H1 (cell line): ENCODE data around the gene PPP2R2C. TPM values are rescaled to one million over a fixed set of nuclear protein-coding genes. Genes with fewer than 3 reads are reported as not detected.

Experiments used
- CTCF ChIA-PET: fragments of 300-600 bp; sonication (Branson Sonifier 250); formaldehyde crosslinking; loops from one replicate; lab custom pipeline; 2021; ENCODE audit not compliant: partially characterized antibody; lab: Charles Lee
- POLR2A ChIA-PET: fragments of 300-600 bp; sonication (Branson Sonifier 250); formaldehyde crosslinking; loops from one replicate; lab custom pipeline; 2021; ENCODE audit warnings: inconsistent platforms; ENCODE audit not compliant: partially characterized antibody; lab: Charles Lee
- DNase-seq, 2 experiments: peaks; one replicate each; pipeline versions ENCODE4 v3.0.0 to v3.0.0-alpha.2; 2010 to 2022; ENCODE audit warnings: low spot score in 2 of 2, low read depth in 1 of 2, mixed read lengths in 1 of 2
- FAIRE-seq: peaks from 2 replicates; lab custom pipeline; 2011; peaks lifted over from hg19 to GRCh38; lab: Jason Lieb, UNC
- H2AFZ ChIP-seq: 2 replicates; pipeline ENCODE4 v1.8.1; 2012; ENCODE audit warnings: low read length, inconsistent platforms
- H2AK5ac ChIP-seq: 2 replicates; pipeline ENCODE4 v1.6.1; 2013; ENCODE audit warnings: low read depth, low read length
- H2BK120ac ChIP-seq: replicated peaks from 2 replicates; pipeline ENCODE3; 2013; ENCODE audit warnings: low read depth, low read length, inconsistent platforms
- H2BK12ac ChIP-seq: 2 replicates; pipeline ENCODE4 v1.6.1; 2013; ENCODE audit warnings: low read depth, low read length
- H2BK15ac ChIP-seq: 2 replicates; pipeline ENCODE4 v1.6.1; 2013; ENCODE audit warnings: low read length
- H2BK20ac ChIP-seq: 2 replicates; pipeline ENCODE4 v1.6.1; 2013; ENCODE audit warnings: low read length
- H2BK5ac ChIP-seq: 2 replicates; pipeline ENCODE4 v1.6.1; 2013; ENCODE audit warnings: low read depth, low read length
- H3K14ac ChIP-seq: 2 replicates; pipeline ENCODE4 v1.6.1; 2013; ENCODE audit warnings: inconsistent platforms; ENCODE audit not compliant: insufficient read length
- H3K18ac ChIP-seq: 2 replicates; pipeline ENCODE4 v1.6.1; 2013; ENCODE audit warnings: low read length; ENCODE audit errors: extremely low read depth
- H3K23ac ChIP-seq: 2 replicates; pipeline ENCODE4 v1.6.1; 2013; ENCODE audit warnings: inconsistent platforms; ENCODE audit not compliant: insufficient read length
- H3K23me2 ChIP-seq: 2 replicates; pipeline ENCODE4 v1.6.1; 2013; ENCODE audit warnings: low read depth, low read length
- H3K27ac ChIP-seq: 2 replicates; pipeline ENCODE4 v1.6.1; 2011; ENCODE audit warnings: low read depth, low read length, inconsistent platforms
- H3K27me3 ChIP-seq, 4 experiments: replicated peaks in 1 of 4; 1 replicate in 1 of 4; 2 replicates in 3 of 4; pipeline versions ENCODE4 v1.6.1 to v1.8.1; 2011 to 2013; ENCODE audit warnings: low read length in 3 of 4, mild to moderate bottlenecking in 3 of 4, inconsistent platforms in 2 of 4, mixed read lengths in 2 of 4, moderate library complexity in 1 of 4; ENCODE audit not compliant: control insufficient read depth in 3 of 4, insufficient read depth in 3 of 4; ENCODE audit errors: extremely low read depth in 1 of 4
- H3K36me3 ChIP-seq, 4 experiments: 2 replicates each; pipeline versions ENCODE4 v1.6.1 to v1.8.1; 2011 to 2013; ENCODE audit warnings: mild to moderate bottlenecking in 4 of 4, low read length in 3 of 4, moderate library complexity in 2 of 4, control low read depth in 1 of 4, inconsistent platforms in 1 of 4; ENCODE audit not compliant: insufficient read depth in 4 of 4, control insufficient read depth in 2 of 4
- H3K4ac ChIP-seq: replicated peaks from 2 replicates; pipeline ENCODE3; 2013; ENCODE audit warnings: low read length, low read depth, mixed read lengths, inconsistent platforms; ENCODE audit not compliant: insufficient read length
- H3K4me1 ChIP-seq, 4 experiments: replicated peaks in 1 of 4; 1 replicate in 1 of 4; 2 replicates in 3 of 4; pipeline versions ENCODE4 v1.6.1 to v1.8.1; 2011 to 2013; ENCODE audit warnings: low read length in 3 of 4, inconsistent platforms in 2 of 4, mixed read lengths in 1 of 4; ENCODE audit not compliant: insufficient read depth in 4 of 4, control insufficient read depth in 3 of 4
- H3K4me2 ChIP-seq, 2 experiments: 2 replicates each; pipeline versions ENCODE4 v1.6.1 to v1.8.1; 2011 to 2013; ENCODE audit warnings: low read depth in 2 of 2, low read length in 2 of 2, control low read depth in 1 of 2, inconsistent platforms in 1 of 2, mild to moderate bottlenecking in 1 of 2; ENCODE audit not compliant: insufficient read depth in 1 of 2
- H3K4me3 ChIP-seq, 4 experiments: fragments of 200-600, 300-600 bp in 1 of 4; sonication (generic), shearing (Covaris generic), sonication (Bioruptor Twin) in 1 of 4; 2 replicates each; pipeline versions ENCODE4 v1.5.1 to v1.8.1; 2011 to 2016; ENCODE audit warnings: low read length in 4 of 4, low read depth in 3 of 4, control low read depth in 2 of 4, inconsistent platforms in 2 of 4, mild to moderate bottlenecking in 2 of 4, mixed read lengths in 1 of 4, moderate library complexity in 1 of 4; ENCODE audit not compliant: insufficient read depth in 2 of 4; ENCODE audit errors: extremely low read depth in 1 of 4
- H3K56ac ChIP-seq: replicated peaks from 2 replicates; pipeline ENCODE3; 2013; ENCODE audit warnings: low read depth, mild to moderate bottlenecking, mixed read lengths, low read length, inconsistent platforms; ENCODE audit not compliant: insufficient read length
- H3K79me1 ChIP-seq: 2 replicates; pipeline ENCODE4 v1.6.1; 2013; ENCODE audit warnings: low read depth, low read length, control low read depth
- H3K79me2 ChIP-seq, 2 experiments: 2 replicates each; pipeline versions ENCODE4 v1.6.1 to v1.8.1; 2012 to 2013; ENCODE audit warnings: low read length in 2 of 2, mild to moderate bottlenecking in 2 of 2, inconsistent platforms in 1 of 2; ENCODE audit not compliant: insufficient read depth in 2 of 2, control insufficient read depth in 1 of 2
- H3K9ac ChIP-seq, 4 experiments: replicated peaks in 1 of 4; 1 replicate in 1 of 4; 2 replicates in 3 of 4; pipeline versions ENCODE4 v1.6.1 to v1.8.1; 2011 to 2013; ENCODE audit warnings: low read depth in 3 of 4, low read length in 3 of 4, control low read depth in 2 of 4, mild to moderate bottlenecking in 2 of 4, moderate library complexity in 2 of 4, inconsistent platforms in 1 of 4; ENCODE audit errors: extremely low read depth in 1 of 4
- H3K9me3 ChIP-seq, 2 experiments: 2 replicates each; pipeline versions ENCODE4 v1.6.1 to v1.8.1; 2012 to 2013; ENCODE audit warnings: mild to moderate bottlenecking in 2 of 2, moderate library complexity in 2 of 2, control low read depth in 1 of 2, inconsistent platforms in 1 of 2, low read depth in 1 of 2, low read length in 1 of 2, mixed read lengths in 1 of 2; ENCODE audit not compliant: insufficient read depth in 2 of 2
- H4K20me1 ChIP-seq, 2 experiments: replicated peaks in 1 of 2; 2 replicates each; pipeline versions ENCODE3 to v1.8.1; 2011 to 2013; ENCODE audit warnings: inconsistent platforms in 2 of 2, low read length in 2 of 2, mild to moderate bottlenecking in 1 of 2; ENCODE audit not compliant: insufficient read depth in 2 of 2, control insufficient read depth in 1 of 2
- H4K5ac ChIP-seq: 2 replicates; pipeline ENCODE4 v1.6.1; 2013; ENCODE audit warnings: low read length, low read depth, mixed read lengths, inconsistent platforms; ENCODE audit not compliant: insufficient read length
- H4K8ac ChIP-seq: 2 replicates; pipeline ENCODE4 v1.8.0; 2013; ENCODE audit warnings: mild to moderate bottlenecking, moderate library complexity, low read length, inconsistent platforms; ENCODE audit not compliant: insufficient read depth; ENCODE audit errors: extremely low read depth
- H4K91ac ChIP-seq: replicated peaks from 2 replicates; pipeline ENCODE3; 2013; ENCODE audit warnings: low read length, mixed read lengths, inconsistent platforms; ENCODE audit not compliant: insufficient read length
- NRF1 ChIP-seq: IDR thresholded peaks from 2 replicates; pipeline ENCODE4 v1.6.1; 2011; ENCODE audit warnings: mild to moderate bottlenecking, low read depth, low read length, improper control_type of control experiment
- SUZ12 ChIP-seq: fragments of 200-600 bp; sonication (generic); IDR thresholded peaks from 2 replicates; pipeline ENCODE4 v1.6.1; 2012; ENCODE audit warnings: mild to moderate bottlenecking, inconsistent platforms, low read length, moderate library complexity, mixed read lengths
- WGBS, 2 experiments: shearing (Covaris generic) in 1 of 2; methylation state at CpG; one replicate each; pipeline versions ENCODE4 v1.1.6 to v1.1.7; 2013 to 2015; ENCODE audit warnings: low lambda C conversion rate in 2 of 2, mixed read lengths in 2 of 2, inconsistent platforms in 1 of 2, low coverage in 1 of 2, missing lambda C conversion rate in 1 of 2; ENCODE audit not compliant: insufficient replicate concordance in 2 of 2, insufficient coverage in 1 of 2, insufficient read length in 1 of 2; ENCODE audit errors: extremely low coverage in 1 of 2, missing lambda C conversion rate in 1 of 2; 5-methylcytosine and 5-hydroxymethylcytosine counted together
- polyA plus RNA-seq, 7 experiments: library from polyadenylated mRNA; depleted of rRNA in 3 of 7; stranded (reverse) in 5 of 7; unstranded in 2 of 7; fragments of >200 nt in 5 of 7; fragments of 200-250 nt in 2 of 7; gene quantifications; 1 replicate in 5 of 7; 2 replicates in 1 of 7; 4 replicates in 1 of 7; pipeline versions ENCODE4 v1.2.1 to v1.2.3, GENCODE V29; 2011 to 2013; ENCODE audit warnings: missing spikeins in 2 of 7, mixed read lengths in 2 of 7
- total RNA-seq: library from RNA; stranded (reverse); fragmentation: NEBNext Ultra II Directional; extraction: Animal tissue kit (Norgen Biotek cat#: 25700); gene quantifications from 2 replicates; pipeline ENCODE4 v1.2.1, GENCODE V29; 2021

Gene PPP2R2C
- total and polyA plus RNA-seq, 2 of the 8 experiments (the other 6 are each of a cell fraction or from before 2014, with no cell fraction given) = 6.4 TPM

GRCh38 chr4:6473264-6474052, 1.0 kb upstream of the PPP2R2C start:
- Histone ChIP-seq H3K14ac (no peak overlapping the region), H4K8ac (no peak overlapping the region), H4K5ac (no peak overlapping the region), H3K4me2 (peak overlapping the region in 1 of 2 experiments; percentile 43; a peak in 1 of 4 replicates), H4K20me1 (peaks cover 1 to 3% of the 10 kb centered on the region in 2 experiments)
- no peak for FAIRE-seq
- 0 out of 2 replicates have a peak, but pooled peaks have one; percentile 15 for TF ChIP-seq SUZ12
- no peak for TF ChIP-seq NRF1
- TF ChIP-seq, all 59 proteins: peak for 1
- Histone ChIP-seq H3K79me2 (no peaks in the 10 kb centered on the region), H2BK120ac (no peak overlapping the region), H2BK12ac (no peak overlapping the region), H3K18ac (no peak overlapping the region; the same call in 1 of the 2 replicates), H3K9ac (no peak overlapping the region), H3K79me1 (no peaks in the 10 kb centered on the region; the same call in 1 of the 2 replicates), H3K4me1 (peaks cover 0 to 16% (median 12%) of the 10 kb centered on the region in 4 experiments; a peak in 6 of 7 replicates), H3K56ac (no peak overlapping the region), H3K4ac (no peak overlapping the region), H2AK5ac (peak overlapping the region; percentile 75; the same call in 1 of the 2 replicates), H3K36me3 (no peaks in the 10 kb centered on the region), H3K27ac (no peak overlapping the region), H2BK20ac (no peak overlapping the region; the same call in 1 of the 2 replicates), H3K27me3 (peaks cover 20 to 50% (median 40%) of the 10 kb centered on the region in 4 experiments), H3K23me2 (peaks cover 12% of the 10 kb centered on the region; the same call in 1 of the 2 replicates), H3K9me3 (no peaks in the 10 kb centered on the region), H2BK5ac (no peak overlapping the region; the same call in 1 of the 2 replicates), H3K4me3 (peak overlapping the region in 1 of 4 experiments; percentile 67; a peak in 1 of 8 replicates), H2AFZ (no peak overlapping the region), H4K91ac (no peak overlapping the region), H2BK15ac (0 out of 2 replicates have a peak overlapping the region, but pooled peaks have one; percentile 16), H3K23ac (no peak overlapping the region)
- DNase-seq = peak in 1 of 2 experiments; percentile 46
- ChIA-PET CTCF (interaction anchor here (0.5 to 2.7 kb wide), 34 partner anchors 9 to 1839 kb away, joined by 3 to 20 read pairs (median 3); no protein-coding TSS in a partner anchor), POLR2A (interaction anchor here (0.5 to 0.7 kb wide), 2 partner anchors 209 to 345 kb away, joined by 3 to 5 read pairs; no protein-coding TSS in a partner anchor)
- 77% methylated on average over 8 of the region's 9 CpGs; no CpG with 5 or more reads in 1 of the 2 experiments for WGBS, 2 experiments
